ENCODE data around the gene SEMG1. TPM values are rescaled to one million over a fixed set of nuclear protein-coding genes. Genes with fewer than 3 reads are reported as not detected.

Gene SEMG1
- total RNA-seq, 1 donor from 2014 or later, result not detected

- no peak overlapping the region for H3K27ac Mint-ChIP-seq
These were observed 31.3 kb downstream of the SEMG1 start for GRCh38 chr20:45238139-45238538.

GRCh38 chr20:45246109-45246508 lies 39.3 kb downstream of the SEMG1 start:
- peak overlapping the region; percentile 34 for H3K27ac Mint-ChIP-seq
- no peak for DNase-seq (ENCODE audit: extremely low spot score, unreplicated experiment)
- no peaks in the 10 kb centered on the region for H3K36me3 Mint-ChIP-seq
- no peak overlapping the region for H3K4me3 Mint-ChIP-seq
- no peaks in the 10 kb centered on the region for H3K9me3 Mint-ChIP-seq
- no peak for TF ChIP-seq CTCF (conservative IDR thresholded peaks at IDR 0.05)
- peaks cover 10% of the 10 kb centered on the region for H3K27me3 Mint-ChIP-seq
- peaks cover 6% of the 10 kb centered on the region for H3K4me1 Mint-ChIP-seq (ENCODE audit: unreplicated experiment)

More at GRCh38 chr20:45238139-45238538, 31.3 kb downstream of the SEMG1 start:
- DNase-seq (ENCODE audit: extremely low spot score, unreplicated experiment), result no peak
- no peak for TF ChIP-seq CTCF (conservative IDR thresholded peaks at IDR 0.05)
- Mint-ChIP-seq H3K36me3 (no peaks in the 10 kb centered on the region), H3K4me3 (no peak overlapping the region), H3K27me3 (peaks cover 13% of the 10 kb centered on the region), H3K9me3 (no peaks in the 10 kb centered on the region), H3K4me1 (ENCODE audit: unreplicated experiment) (no peaks in the 10 kb centered on the region)

GRCh38 chr20:45247865-45248264 lies 41.0 kb downstream of the SEMG1 start:
- H3K27ac Mint-ChIP-seq, result no peak overlapping the region

GRCh38 chr20:45248609-45249008 lies 41.8 kb downstream of the SEMG1 start:
- DNase-seq (ENCODE audit: extremely low spot score, unreplicated experiment), result no peak
- Mint-ChIP-seq H3K4me3 (no peak overlapping the region), H3K9me3 (no peaks in the 10 kb centered on the region), H3K27ac (no peak overlapping the region), H3K36me3 (no peaks in the 10 kb centered on the region), H3K27me3 (peaks cover 12% of the 10 kb centered on the region), H3K4me1 (ENCODE audit: unreplicated experiment) (peaks cover 14% of the 10 kb centered on the region)
- no peak for TF ChIP-seq CTCF (conservative IDR thresholded peaks at IDR 0.05)

More at GRCh38 chr20:45247865-45248264, 41.0 kb downstream of the SEMG1 start:
- Mint-ChIP-seq H3K9me3 (no peaks in the 10 kb centered on the region), H3K27me3 (peaks cover 12% of the 10 kb centered on the region), H3K36me3 (no peaks in the 10 kb centered on the region), H3K4me1 (ENCODE audit: unreplicated experiment) (peaks cover 14% of the 10 kb centered on the region), H3K4me3 (no peak overlapping the region)
- DNase-seq (ENCODE audit: extremely low spot score, unreplicated experiment), result no peak
- TF ChIP-seq CTCF (conservative IDR thresholded peaks at IDR 0.05), result no peak

GRCh38 chr20:45251884-45252560 lies 45.2 kb downstream of the SEMG1 start:
- no peak overlapping the region for H3K4me3 Mint-ChIP-seq

More at GRCh38 chr20:45251884-45252560, 45.2 kb downstream of the SEMG1 start:
- Mint-ChIP-seq H3K27me3 (peaks cover 17% of the 10 kb centered on the region), H3K9me3 (no peaks in the 10 kb centered on the region), H3K27ac (peak overlapping the region; percentile 68), H3K4me1 (ENCODE audit: unreplicated experiment) (peaks cover 16% of the 10 kb centered on the region), H3K36me3 (no peaks in the 10 kb centered on the region)
- DNase-seq (ENCODE audit: extremely low spot score, unreplicated experiment), result no peak
- TF ChIP-seq CTCF (conservative IDR thresholded peaks at IDR 0.05), result no peak

Measured in type B pancreatic cell (in vitro differentiated cells).